Cardiac muscle cell (in vitro differentiated cells and primary cell): ENCODE results near the gene TMCO4. TPM values are rescaled to one million over a fixed set of nuclear protein-coding genes. Genes with fewer than 3 reads are reported as not detected.

Experiments used
- DNase-seq, 2 donors: peaks; one replicate each; pipeline versions ENCODE4 v3.0.0 to v3.0.0-alpha.2; 2010 to 2017; ENCODE audit warnings: low read depth in 1 of 2, low spot score in 1 of 2
- H3K27ac ChIP-seq: fragments of 200-600 bp; sonication (generic); 2 replicates; pipeline ENCODE4 v1.5.1; 2016
- H3K27me3 ChIP-seq: fragments of 200-600 bp; sonication (generic); 2 replicates; pipeline ENCODE4 v1.6.0; 2016; ENCODE audit warnings: control low read depth
- H3K36me3 ChIP-seq: fragments of 200-600 bp; sonication (generic); 2 replicates; pipeline ENCODE4 v1.5.1; 2016; ENCODE audit warnings: control low read depth
- H3K4me1 ChIP-seq: fragments of 200-600 bp; sonication (generic); 2 replicates; pipeline ENCODE4 v1.8.1; 2017; ENCODE audit warnings: low read depth, mild to moderate bottlenecking, mixed run types
- H3K4me3 ChIP-seq: fragments of 200-600 bp; sonication (generic); 2 replicates; pipeline ENCODE4 v1.5.1; 2016; ENCODE audit warnings: mild to moderate bottlenecking
- H3K9me3 ChIP-seq: fragments of 200-600 bp; sonication (generic); 2 replicates; pipeline ENCODE4 v1.5.1; 2017; ENCODE audit warnings: low read depth, mild to moderate bottlenecking, control low read depth
- polyA plus RNA-seq: library from polyadenylated mRNA; unstranded; fragments of >200 nt; fragmentation: Nextera tagmentation; extraction: Ambion mirVana; gene quantifications from 2 replicates; pipeline ENCODE4 v1.2.1, GENCODE V29; 2016
- total RNA-seq: library from RNA; depleted of rRNA; stranded (reverse); fragments of >200 nt; gene quantifications from 2 replicates; pipeline ENCODE4 v1.2.3, GENCODE V29; 2016
- TF ChIP-seq, protein P1 (sequence below): IDR thresholded peaks from 2 replicates; pipeline ENCODE4 v1.5.1; 2012; ENCODE audit warnings: low read depth, mild to moderate bottlenecking, low read length

The TMCO4 gene
- total and polyA plus RNA-seq, 2 experiments from 2014 or later = 2.2 to 2.5 TPM

DNA sequence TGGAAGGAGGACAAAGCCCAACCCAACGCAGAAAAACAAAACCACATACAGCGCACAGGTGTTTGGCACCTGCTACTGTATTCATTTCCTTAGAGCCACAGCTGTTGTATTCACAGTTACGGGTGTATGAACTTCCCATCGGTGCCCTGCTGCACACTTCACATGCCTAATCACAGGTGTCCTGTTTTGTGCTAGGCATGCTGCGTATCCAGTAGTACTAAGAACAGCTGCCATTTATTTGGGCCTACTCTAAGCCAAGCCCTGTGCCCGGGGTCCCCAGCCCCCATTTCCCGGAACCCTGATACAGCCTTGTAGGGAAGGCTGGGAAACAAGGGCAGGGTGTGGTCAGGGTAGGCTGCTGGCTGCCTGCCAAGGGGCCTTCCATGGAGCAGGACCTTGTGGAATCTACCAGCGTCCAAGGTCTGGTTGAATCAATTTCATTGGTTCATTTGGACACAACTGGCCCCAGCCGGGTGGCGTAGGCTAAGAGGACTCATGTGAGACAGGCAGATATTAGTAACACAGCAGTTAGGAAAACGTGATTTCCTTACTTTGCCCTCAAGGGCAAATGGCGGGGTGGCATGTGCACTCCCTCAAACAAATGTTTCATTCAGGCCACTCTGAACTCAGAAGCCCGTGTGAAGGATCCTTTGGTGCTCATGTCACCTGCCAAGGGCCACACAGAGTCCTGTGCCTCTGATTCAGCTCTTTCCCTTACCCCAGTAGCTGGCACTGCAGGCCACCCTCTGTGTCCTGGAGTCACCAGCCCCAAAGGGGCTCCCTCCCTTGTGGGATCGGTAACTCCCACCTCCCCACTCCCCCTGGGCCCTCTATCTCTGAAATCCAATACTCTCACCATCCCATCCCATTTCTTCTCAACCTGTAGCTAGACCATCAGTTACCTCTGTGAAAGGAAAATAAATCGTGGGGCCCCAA is 16.4 kb upstream of the TMCO4 start:
- TF ChIP-seq, protein P1, sequence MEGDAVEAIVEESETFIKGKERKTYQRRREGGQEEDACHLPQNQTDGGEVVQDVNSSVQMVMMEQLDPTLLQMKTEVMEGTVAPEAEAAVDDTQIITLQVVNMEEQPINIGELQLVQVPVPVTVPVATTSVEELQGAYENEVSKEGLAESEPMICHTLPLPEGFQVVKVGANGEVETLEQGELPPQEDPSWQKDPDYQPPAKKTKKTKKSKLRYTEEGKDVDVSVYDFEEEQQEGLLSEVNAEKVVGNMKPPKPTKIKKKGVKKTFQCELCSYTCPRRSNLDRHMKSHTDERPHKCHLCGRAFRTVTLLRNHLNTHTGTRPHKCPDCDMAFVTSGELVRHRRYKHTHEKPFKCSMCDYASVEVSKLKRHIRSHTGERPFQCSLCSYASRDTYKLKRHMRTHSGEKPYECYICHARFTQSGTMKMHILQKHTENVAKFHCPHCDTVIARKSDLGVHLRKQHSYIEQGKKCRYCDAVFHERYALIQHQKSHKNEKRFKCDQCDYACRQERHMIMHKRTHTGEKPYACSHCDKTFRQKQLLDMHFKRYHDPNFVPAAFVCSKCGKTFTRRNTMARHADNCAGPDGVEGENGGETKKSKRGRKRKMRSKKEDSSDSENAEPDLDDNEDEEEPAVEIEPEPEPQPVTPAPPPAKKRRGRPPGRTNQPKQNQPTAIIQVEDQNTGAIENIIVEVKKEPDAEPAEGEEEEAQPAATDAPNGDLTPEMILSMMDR = no peak
- Histone ChIP-seq H3K4me1 (no peaks in the 10 kb centered on the region), H3K9me3 (no peaks in the 10 kb centered on the region), H3K27me3 (no peaks in the 10 kb centered on the region), H3K4me3 (no peak overlapping the region), H3K36me3 (no peaks in the 10 kb centered on the region), H3K27ac (no peak overlapping the region)
- no peak for DNase-seq

DNA sequence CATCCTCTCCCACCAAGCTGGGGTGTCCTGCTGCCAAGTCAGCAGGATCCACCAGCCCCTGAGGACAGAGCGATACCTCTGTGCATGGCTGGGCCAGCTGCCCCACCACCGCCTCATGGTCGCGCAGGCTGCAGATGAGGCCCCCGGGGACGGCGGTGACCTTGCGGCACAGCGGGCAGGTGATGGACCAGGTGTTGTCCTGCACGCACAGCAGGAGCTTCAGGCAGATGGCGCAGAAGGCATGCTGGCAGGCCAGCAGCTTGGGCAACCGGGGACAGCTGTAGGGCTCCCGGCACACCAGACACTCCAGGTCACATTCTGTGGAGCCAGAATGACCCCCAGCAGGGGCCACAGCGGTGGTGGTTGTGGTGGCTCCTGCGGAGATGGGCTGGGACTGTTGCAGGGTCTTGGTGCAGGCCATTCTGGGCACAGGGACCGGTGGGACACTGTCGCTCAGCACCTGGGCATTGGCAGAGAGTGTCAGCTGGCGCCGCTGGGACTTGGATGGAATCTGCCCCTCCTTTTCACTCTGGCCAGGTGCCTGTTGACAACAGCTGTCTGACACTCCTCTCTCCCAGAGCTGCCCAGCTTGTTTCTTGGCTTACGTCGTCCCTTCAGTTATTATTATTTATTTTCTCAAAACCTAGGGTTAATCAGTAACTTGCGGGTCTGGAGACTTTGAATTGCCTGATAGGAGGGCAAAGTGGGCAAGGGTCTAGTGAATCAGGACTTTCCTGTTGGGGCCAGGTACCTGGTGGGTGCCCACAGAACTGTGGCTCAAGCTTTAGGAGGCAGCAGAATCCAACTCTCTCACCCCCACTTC is 15.2 kb upstream of the TMCO4 start, which contains the start of gene RNF186:
RNF186 (minus strand) TSS at position 603 of the 823 bp plus-strand sequence; CDS start at position 421, 182 bp downstream.
- Histone ChIP-seq H3K27ac (no peak within 1 kb of the TSS), H3K4me3 (no peak within 1 kb of the TSS)

DNA sequence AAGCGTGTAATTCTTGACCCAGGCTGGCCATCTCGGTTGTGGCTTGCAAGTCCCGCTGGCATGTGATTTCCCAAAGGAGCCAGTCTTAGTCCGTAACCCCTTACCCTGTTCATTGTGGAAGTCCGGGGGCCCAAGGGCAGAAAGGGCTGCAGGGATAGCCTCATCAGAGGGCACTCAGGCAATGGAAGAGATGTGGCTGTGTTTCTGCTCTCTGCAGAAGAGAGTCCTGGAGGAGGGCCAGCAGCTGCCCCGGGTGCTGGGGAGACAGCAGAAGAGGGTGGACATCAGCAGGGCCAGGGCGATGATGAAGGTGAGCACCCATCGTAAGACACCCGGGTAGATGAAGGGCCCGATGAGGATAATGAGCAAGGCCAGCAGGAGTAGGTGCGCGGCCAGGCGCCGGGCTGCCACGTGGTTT is 14.5 kb upstream of the TMCO4 start:
- no peaks in the 10 kb centered on the region for H3K27me3 ChIP-seq
- no peak overlapping the region for H3K4me3 ChIP-seq
- TF ChIP-seq, protein P1 = no peak
- H3K4me1 ChIP-seq = no peaks in the 10 kb centered on the region
- no peak overlapping the region for H3K27ac ChIP-seq
- H3K9me3 ChIP-seq = no peaks in the 10 kb centered on the region
- DNase-seq = no peak
- no peaks in the 10 kb centered on the region for H3K36me3 ChIP-seq

More for the DNA sequence above, 15.2 kb upstream of the TMCO4 start, which contains the start of gene RNF186:
- H3K36me3 ChIP-seq = no peaks in the 10 kb centered on the region
- no peaks in the 10 kb centered on the region for H3K27me3 ChIP-seq
- TF ChIP-seq, protein P1 = no peak
- H3K4me1 ChIP-seq = no peaks in the 10 kb centered on the region
- H3K9me3 ChIP-seq = no peaks in the 10 kb centered on the region
- no peak for DNase-seq

DNA sequence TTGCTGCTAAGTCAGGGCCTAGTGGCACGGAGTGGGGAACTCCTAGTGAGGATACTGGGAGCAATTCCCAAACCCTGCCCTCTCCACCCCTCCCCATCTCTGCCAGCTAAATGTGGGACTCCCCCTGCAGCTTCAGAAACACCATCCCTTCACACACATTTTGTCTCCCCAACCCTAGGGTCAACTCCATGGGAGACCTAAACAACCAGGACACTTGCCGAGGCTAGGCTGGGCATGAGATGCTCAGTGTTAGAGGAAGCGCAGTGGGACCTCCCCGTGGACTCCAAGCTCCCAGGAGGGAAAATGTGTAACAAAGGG is 13.9 kb upstream of the TMCO4 start:
- TF ChIP-seq, protein P1 = no peak
- no peaks in the 10 kb centered on the region for H3K9me3 ChIP-seq
- no peak overlapping the region for H3K4me3 ChIP-seq
- no peak for DNase-seq
- H3K4me1 ChIP-seq = no peaks in the 10 kb centered on the region
- no peaks in the 10 kb centered on the region for H3K27me3 ChIP-seq
- no peak overlapping the region for H3K27ac ChIP-seq
- no peaks in the 10 kb centered on the region for H3K36me3 ChIP-seq

DNA sequence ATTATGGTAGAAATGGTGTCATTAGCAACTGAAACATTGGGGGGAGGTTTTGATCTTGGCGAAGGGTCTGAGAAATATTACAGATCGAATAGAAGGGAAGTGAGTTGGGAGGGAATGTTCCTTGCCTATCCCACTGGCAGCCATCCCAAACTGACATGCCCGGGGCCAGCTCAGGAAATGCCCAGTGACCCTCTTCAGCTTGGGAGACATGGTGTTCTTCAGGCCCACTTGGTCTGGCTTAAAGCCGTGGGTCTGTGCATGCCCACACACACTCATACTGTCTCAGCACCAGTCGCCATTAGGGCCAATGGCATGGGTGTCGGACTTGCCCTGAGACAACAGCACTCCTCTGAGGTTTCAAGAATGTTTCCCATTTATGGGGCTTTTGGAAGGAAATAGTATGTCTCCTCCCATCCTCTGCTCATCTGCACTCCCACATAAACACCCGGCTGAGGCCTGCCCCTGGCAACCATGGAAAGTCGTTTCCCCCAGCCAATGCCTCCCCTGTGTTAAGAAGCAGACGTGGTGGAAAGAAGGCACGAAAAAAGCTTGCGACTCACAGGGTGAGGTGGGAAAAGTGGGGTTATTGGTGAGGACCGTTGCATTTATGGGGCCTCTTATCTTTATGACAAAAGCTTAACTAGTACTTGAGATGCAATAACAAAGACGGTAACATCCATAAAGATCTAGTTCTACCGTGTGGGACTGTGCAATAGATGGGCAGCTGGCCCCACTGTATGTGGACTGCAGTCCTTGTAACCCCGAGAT is 13.3 kb upstream of the TMCO4 start:
- TF ChIP-seq, protein P1 = no peak

More for the DNA sequence above, 13.3 kb upstream of the TMCO4 start:
- no peaks in the 10 kb centered on the region for H3K36me3 ChIP-seq
- no peaks in the 10 kb centered on the region for H3K27me3 ChIP-seq
- H3K27ac ChIP-seq = no peak overlapping the region
- DNase-seq = no peak
- H3K4me1 ChIP-seq = no peaks in the 10 kb centered on the region
- no peak overlapping the region for H3K4me3 ChIP-seq
- no peaks in the 10 kb centered on the region for H3K9me3 ChIP-seq
